ENCODE measurements around the gene OOSP3.

OOSP3 gene

DNA sequence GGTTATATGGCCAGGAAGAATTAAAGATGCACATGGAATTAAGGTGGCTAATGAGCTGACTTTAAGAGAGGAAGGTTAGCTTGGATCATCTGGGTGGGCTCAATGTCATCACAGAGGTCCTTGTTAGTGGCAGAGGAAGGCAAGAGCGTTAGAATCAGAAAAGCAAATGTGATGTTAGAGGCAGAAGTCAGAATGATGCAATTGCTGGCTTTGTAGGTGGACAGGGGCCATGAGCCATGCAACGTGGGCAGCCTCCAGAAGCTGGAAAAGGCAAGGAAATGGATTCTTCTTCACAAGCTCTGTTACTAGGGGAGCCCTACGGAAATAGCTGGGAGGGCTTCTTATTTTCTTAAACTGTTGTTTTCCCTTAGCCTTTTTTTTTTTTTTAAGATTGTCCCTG lies 31.0 kb upstream of the OOSP3 start:
- TF ChIP-seq, protein P1, sequence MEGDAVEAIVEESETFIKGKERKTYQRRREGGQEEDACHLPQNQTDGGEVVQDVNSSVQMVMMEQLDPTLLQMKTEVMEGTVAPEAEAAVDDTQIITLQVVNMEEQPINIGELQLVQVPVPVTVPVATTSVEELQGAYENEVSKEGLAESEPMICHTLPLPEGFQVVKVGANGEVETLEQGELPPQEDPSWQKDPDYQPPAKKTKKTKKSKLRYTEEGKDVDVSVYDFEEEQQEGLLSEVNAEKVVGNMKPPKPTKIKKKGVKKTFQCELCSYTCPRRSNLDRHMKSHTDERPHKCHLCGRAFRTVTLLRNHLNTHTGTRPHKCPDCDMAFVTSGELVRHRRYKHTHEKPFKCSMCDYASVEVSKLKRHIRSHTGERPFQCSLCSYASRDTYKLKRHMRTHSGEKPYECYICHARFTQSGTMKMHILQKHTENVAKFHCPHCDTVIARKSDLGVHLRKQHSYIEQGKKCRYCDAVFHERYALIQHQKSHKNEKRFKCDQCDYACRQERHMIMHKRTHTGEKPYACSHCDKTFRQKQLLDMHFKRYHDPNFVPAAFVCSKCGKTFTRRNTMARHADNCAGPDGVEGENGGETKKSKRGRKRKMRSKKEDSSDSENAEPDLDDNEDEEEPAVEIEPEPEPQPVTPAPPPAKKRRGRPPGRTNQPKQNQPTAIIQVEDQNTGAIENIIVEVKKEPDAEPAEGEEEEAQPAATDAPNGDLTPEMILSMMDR (IDR thresholded peaks at IDR 0.05) = no peak

DNA sequence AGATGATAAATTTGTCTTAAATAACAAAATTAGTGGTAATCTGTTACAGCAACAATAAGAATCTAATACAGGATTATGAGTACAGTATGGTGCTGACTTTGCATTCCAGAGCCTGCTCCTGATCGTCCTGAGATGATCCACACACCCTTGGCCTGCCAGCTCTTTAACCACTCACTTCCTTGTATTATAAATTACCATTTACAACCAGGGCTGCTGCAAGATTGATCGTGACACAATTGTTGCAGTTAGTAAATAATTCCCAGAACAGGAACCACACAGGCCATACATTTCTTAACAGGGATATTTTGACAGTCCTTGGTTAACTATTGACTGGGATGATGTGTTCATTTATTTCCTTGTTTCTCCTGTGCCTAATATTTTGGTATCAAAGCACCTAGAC lies 29.5 kb upstream of the OOSP3 start:
- TF ChIP-seq, protein P1 (IDR thresholded peaks at IDR 0.05) = no peak

DNA sequence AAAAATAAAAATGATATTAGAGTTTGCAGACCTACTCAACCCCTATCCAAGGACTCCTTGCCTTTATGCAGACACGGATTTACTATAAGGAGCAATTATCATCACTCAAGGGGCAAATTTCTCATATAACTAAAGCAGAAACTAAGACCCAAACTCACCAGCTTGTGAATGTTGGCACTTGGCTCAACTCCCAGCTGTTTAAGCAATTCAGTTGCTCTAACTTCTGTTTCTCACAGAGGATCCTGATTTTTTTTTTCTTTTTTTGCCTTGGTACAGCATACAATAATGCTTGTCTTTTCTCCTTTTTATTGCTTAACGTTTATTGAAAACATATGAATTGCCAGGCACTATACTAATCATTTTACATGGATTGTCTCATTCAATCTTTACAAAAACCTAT lies 23.7 kb upstream of the OOSP3 start:
- TF ChIP-seq, protein P1 (IDR thresholded peaks at IDR 0.05) = no peak

DNA sequence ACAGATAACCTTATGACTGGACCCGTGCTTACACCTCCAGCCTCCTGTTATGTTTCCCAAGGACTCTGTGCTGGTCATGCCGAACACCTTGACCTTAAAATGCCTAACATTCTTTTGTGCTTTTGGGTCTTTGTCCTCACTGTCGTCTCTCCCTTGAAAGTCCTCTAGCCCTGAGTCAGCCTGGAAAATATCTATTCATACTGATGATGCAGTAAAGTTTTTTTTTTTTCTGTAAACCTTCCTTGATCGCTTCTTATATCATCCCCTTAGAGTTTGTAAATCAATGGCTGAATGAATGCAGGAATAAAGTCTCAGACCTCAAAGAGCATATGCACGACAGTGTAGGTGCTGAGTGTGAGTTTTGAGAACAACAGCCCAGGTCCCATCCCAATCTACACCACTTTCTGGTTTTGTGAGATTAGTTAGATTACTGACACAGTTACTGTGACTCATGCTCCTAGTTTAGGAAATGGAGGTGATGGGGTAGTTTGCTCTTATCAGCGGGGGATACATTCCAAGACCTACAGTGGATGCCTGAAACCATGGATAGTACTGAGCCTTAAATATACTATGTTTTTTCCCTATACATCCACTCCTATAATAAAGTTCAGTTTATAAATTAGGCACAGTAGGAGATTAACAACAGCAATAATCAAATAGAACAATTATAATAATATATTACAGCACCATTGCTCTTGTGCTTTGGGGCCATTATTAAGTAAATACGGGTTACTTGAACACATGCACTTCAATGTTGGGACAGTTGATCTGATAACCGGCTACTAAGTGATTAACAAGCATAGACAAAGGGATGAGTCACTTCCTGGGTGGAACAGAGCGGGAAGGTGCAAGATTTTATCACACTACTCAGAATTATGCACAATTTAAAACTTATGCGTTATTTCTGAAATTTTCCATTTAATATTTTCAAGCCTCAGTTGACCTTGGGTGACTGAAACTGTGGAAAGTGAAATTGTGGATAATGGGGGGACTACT lies 20.8 kb upstream of the OOSP3 start:
- TF ChIP-seq, protein P1 (IDR thresholded peaks at IDR 0.05) = no peak

DNA sequence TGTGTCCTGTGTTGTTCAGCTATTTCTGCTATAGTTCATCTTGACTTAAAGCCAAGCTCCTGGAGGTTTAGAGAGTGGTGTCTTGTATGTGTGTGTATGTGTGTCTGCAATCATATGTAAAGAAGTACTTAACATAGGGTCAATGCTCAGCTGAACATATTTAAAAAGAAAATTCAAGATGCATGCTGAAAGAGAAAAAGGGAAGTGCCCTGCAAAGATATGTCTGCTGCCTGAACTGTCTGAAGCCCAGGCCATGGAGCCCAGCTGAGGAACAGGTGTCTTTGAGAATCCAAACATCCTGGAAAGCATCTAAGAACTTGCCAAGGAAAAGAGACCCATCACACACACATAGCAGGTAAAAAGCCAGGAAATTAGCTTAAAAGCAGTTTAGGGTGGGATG lies 18.9 kb upstream of the OOSP3 start:
- TF ChIP-seq, protein P1 (IDR thresholded peaks at IDR 0.05) = no peak

DNA sequence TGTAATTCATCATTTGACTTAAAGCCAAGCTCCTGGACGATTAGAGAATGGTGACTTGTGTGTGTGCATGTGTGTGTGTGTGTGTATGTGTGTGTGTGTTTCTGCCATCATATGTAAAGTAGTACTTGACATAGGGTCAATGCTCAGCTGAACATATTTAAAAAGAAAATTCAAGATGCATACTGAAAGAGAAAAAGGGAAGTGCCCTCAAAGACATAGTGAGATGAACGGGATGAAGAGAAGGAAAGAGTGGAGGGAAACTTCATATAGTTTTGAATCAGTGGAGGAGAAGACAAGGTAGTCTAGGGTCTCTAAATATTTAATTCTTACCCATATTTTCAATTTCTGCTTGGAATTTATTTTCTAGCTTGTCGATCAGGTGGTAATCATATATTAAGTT lies 16.3 kb upstream of the OOSP3 start:
- TF ChIP-seq, protein P1 (IDR thresholded peaks at IDR 0.05) = no peak

DNA sequence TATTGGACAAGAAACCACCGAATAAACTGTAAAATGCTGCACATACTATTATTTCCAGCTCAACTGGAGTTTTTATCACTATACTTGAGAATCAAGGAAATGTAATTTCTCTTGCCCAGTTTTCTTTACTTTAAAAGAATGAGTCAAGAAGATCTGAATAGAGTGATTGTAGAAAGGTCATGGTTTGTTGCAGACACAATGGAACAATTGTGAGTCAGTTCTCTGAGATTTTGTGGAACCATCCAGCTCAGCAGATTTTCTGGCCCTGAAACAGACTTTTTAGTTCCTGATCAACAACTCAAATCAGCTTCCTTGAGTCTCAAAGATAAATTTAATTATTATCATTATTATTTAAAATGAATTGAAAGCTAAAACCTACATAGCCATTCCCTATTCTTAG lies 13.6 kb upstream of the OOSP3 start:
- TF ChIP-seq, protein P1 (IDR thresholded peaks at IDR 0.05) = no peak

Measured in LNCAP (cell line).